HEK293T (cell line): ENCODE results near the gene TBC1D22A.

Experiments
- ELF4 ChIP-seq: fragments of 450-650 bp; IDR thresholded peaks from 2 replicates; pipeline ENCODE4 v1.6.1; 2017; ENCODE audit warnings: antibody characterized with exemption
- FOXM1 ChIP-seq: fragments of 450-650 bp; IDR thresholded peaks from 2 replicates; pipeline ENCODE4 v1.6.1; 2017; ENCODE audit warnings: mild to moderate bottlenecking, borderline replicate concordance
- HDGF ChIP-seq: fragments of 450-650 bp; IDR thresholded peaks from 2 replicates; pipeline ENCODE4 v1.6.1; 2017; ENCODE audit warnings: antibody characterized with exemption, borderline replicate concordance
- LEF1 ChIP-seq: fragments of 450-650 bp; IDR thresholded peaks from 2 replicates; pipeline ENCODE4 v1.6.1; 2017; ENCODE audit warnings: mild to moderate bottlenecking, borderline replicate concordance
- NFRKB ChIP-seq: fragments of 450-650 bp; IDR thresholded peaks from 2 replicates; pipeline ENCODE4 v1.6.1; 2016; ENCODE audit warnings: mild to moderate bottlenecking, moderate library complexity
- SP1 ChIP-seq: fragments of 450-650 bp; IDR thresholded peaks from 2 replicates; pipeline ENCODE4 v1.6.1; 2017

DNA sequence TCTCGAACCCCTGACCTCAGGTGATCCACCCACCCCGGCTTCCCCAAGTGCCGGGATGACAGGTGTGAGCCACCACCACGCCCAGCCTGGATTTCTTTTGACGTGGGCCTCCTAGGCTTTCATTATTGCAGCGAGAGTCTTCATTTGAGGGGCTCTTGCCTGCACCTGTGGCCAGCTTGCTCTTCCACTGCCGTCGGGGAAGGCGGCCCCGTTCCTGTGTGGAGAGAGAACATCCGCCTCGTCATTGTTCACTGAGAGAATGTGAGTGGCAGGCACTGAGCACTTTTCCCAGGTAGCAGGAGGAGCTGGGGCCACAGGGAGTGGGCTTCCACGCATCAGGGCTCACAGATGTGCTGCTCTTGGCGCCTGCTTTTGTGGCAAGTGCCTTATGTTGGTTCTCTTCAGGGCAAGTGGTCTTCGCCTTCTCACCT lies 365.0 kb downstream of the TBC1D22A start:
- no peak for TF ChIP-seq SP1
- no peak for TF ChIP-seq HDGF
- no peak for TF ChIP-seq LEF1
- TF ChIP-seq FOXM1 = no peak
- TF ChIP-seq ELF4 = no peak
- no peak for TF ChIP-seq NFRKB
